HG03342 (cell line): Measurements from ENCODE around the gene DNAJC28.
"Not testable (repeated sequence)": the region's sequence is repeated elsewhere in the genome, so short reads cannot be mapped to it uniquely, and the experiment has no call there.

Experiments used
- ATAC-seq: cut with Tn5 transposase; IDR thresholded peaks from one replicate; pipeline ENCODE4 v1.9.1; 2021; ENCODE audit warnings: mild to moderate bottlenecking, moderate library complexity; ENCODE audit not compliant: unreplicated experiment

DNAJC28 gene, protein sequence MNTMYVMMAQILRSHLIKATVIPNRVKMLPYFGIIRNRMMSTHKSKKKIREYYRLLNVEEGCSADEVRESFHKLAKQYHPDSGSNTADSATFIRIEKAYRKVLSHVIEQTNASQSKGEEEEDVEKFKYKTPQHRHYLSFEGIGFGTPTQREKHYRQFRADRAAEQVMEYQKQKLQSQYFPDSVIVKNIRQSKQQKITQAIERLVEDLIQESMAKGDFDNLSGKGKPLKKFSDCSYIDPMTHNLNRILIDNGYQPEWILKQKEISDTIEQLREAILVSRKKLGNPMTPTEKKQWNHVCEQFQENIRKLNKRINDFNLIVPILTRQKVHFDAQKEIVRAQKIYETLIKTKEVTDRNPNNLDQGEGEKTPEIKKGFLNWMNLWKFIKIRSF

DNA sequence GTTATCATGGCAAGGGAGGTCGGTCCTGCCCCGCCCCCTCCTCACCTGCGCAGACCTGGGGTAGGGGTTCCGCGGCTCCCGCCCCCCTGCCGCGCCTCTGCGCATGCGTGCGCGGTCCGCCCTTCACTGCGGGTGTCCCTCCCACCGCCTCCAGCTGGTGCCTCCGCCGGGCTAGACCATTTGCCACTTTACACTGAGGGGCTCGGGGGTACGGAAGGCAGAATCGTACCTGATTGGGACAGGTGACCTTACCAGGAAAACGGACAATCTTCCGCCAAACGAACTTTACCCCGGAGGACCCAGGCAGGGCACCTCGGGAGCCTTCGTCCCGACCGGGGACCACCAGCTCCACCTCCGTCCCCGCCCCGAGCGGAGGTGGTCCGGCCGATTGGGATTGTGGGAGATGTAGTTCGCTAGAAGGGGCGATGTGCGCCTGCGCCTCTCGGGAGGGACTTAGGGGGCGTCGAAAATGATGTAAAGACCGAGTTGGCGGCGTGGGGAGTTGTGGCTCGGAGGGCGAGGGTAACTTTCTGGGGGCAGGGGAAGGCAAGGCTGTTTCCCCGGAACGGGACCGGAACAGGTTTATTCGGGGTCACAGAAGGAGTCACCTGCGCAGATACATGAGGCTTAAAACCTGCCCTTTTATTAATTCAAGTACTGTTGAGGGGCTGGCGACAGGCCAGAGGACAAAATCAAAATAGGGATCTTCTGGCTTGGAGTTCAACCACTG, at the start of gene DNAJC28:
Gene DNAJC28, minus strand, starts transcription at position 344 of the 730 bp plus-strand sequence. CDS start 2,323 bp downstream, outside the sequence.
- peak; percentile 96 for ATAC-seq

DNA sequence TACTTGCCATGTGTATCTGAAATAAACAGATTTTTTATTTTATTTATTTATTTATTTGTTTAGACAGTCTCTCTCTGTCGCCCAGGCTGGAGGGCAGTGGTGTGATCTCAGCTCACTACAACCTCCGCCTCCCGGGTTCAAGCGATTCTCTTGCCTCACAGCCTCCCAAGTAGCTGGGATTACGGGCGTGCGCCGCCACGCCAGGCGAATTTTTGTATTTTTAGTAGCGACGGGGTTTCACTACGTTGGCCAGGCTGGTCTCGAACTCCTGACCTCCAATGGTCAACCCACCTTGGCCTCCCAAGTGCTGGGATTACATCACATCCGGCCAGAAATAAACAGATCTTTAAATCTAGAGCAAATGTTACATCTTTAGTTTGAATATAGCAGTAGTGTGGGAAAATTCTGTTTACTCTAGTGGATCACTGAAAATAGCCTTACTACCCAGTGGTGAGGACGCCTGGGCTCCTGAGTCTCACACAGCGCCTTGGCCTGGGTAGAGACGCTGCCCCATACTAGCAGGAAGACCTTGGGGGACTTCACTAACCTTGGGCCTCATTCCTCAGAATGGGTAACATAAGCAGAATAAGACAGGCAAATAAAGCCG, 49.7 kb upstream of the DNAJC28 start:
- ATAC-seq, result no peak

DNA sequence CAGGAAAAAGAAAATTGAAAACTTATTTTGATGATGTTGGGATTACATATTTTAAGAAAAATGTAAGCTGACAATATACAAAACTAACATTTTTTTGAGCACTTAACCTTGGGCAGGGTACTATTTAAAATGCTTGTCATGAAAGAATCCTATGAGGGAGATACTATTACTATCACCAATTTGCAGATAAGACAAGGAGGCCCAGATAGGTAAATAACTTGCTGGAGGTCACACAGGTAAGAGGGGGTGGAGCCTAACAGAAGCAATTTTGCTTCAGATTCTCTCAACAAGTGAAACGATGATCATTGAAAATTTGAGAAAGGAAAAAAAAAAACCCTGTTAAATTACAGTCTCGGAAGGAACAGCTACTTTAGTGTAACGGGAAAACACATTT, 49.2 kb upstream of the DNAJC28 start:
- no peak for ATAC-seq

DNA sequence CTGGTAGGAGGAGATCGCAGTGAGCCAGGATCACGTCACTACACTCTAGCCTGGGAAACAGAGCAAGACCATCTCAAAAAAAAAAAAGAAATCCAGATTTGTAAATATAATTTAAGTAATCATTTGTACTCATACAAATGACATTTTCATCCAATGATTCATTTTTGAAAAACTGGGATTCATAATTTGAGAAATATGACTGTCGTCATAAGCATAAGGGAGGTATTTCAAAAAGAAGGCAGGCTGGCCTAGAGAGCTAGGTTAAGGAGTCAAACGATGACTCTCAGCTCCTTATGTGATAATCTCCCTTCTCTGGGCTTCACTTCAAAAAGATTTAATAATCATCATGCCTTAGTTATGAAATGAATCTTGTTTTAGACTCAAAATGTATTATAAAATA, 48.1 kb upstream of the DNAJC28 start:
- no peak for ATAC-seq

DNA sequence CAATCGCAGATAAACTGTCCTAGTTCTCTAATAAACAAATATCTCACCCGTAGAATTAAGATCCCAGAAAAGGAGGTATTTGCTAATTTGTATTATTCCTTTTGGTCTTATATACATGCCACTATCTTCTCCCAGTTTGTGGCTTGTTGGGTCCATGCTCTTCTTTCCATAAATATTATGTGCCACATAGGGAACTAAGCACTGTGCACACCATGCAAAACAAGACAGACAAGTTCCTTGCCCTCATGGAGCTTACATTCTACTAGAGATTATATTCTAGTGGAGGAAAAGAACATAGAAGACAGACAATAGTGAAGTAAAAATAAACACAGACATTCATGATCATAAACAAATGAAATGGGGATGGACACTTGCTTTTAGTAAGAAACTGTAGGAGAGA, 45.7 kb upstream of the DNAJC28 start:
- no peak for ATAC-seq

DNA sequence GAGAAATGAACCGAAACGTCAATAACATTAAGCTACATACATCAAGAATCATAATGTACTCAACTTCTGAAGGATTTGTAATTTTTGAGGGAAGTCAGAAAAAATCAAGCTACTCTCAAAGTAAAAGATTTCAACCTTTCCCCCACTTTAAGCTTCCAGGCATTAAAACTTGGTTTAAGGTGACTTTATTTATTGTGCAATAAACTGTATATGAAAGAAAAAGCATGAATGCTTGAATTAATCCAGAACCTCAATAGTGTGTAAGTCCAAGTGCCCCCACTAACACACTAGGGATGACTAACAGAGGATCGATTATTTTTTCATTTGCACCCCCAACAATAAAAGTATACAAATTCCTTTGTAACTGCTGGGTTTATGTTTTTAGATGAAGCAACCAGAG, 39.5 kb upstream of the DNAJC28 start:
- no peak for ATAC-seq

DNA sequence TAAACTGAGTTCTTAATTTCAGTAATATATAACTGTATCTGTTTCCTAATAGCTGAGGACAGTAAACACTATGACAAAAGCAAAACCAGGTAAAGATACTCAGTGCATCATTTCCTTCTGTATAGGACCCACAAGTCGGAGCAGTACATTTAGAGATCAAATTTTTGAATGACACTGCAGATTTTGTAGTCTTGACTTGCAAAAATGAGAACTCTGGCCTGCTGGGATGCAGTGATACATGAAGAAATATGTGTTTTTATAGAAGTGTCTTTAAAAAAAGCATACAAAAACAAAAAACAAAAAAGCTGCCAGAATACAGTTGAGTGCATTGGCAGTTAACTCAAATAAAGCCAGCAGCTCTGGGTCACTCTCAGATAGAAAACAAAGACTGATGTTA, 31.4 kb upstream of the DNAJC28 start:
- ATAC-seq, result no peak

DNA sequence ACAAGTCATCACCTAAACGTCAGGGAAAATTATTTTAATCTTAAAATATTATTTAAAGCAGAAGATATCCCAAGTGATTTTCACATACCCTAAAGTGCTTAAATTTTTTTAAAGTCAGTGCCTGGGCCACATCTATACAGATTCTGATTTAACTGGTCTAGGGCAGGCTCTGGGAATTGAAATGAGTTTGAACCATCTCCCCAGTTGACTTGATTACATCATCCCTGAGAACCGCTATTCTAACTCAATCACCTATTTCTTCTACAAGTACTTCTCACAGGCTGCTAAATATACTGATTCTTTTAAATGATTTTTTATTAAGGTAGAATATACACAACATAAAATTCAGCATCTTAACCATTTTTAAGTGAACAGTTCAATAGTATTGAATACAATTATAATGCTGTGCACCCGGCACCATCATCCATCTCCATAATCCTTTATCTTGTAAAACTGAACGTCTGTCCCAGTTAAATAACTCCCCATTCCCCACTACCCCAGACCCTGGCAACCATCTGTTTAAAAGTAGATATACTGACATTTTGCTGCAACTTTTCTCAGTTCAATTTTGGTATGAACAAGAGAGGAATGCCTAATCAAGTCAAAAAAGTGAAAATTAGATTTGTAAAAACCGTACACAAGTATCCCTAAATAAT, 30.9 kb upstream of the DNAJC28 start:
- ATAC-seq, result no peak

DNA sequence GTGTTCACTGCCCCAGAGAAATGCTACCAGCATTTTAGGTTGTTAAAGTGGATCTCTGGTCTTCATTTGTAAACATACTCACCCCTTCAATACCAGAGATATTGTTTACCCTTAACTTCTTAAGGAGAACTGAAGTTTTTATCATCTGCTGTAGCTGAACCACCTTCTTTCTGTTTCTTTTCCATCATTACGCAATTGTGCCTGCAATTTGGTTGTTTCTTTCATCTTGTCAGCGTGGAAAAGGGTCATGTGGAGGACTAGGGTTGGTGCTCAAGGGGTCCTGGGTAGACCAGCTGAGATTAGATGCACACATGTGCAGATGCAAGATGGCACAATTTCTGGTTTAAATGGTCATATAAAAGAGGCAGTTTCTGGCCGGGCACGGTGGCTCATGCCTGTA, 27.4 kb upstream of the DNAJC28 start:
- ATAC-seq, result no peak

DNA sequence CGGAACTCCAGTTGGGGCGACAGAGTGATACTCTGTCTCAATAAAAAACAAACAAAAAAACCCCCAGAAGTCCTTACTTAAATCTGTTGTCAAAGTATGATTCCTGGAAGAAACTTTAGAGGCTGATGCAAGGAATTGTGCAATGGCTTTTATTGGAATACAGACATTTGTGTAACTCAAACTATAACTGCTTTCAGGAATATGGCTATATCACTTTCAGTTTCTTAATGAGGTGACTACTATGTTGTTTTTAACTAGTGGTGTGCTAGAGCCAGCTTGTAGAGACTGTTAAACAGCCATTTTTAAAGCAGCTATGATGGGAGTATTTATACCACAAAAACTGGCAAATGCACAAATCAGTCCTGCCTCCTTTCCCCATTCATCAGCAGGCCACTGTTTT, 22.7 kb upstream of the DNAJC28 start:
- no peak for ATAC-seq

DNA sequence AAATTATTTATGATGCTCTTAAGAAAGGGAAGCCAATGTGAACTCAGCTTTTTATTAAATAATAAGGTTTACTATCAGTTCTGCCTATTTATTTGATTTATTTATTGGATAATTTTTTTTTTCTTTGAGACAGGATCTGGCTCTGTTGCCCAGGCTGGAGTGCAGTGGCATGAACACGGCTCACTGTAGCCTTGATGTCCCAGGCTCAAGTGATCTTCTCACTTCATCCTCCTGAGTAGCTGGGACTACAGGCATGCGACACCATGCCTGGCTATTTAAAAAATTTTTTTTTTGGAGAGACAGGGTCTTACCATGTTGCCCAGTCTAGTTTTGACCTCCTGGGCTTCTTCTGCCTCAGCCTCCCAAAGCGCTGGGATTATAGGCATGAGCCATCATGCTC, 21.0 kb upstream of the DNAJC28 start:
- no peak for ATAC-seq

DNA sequence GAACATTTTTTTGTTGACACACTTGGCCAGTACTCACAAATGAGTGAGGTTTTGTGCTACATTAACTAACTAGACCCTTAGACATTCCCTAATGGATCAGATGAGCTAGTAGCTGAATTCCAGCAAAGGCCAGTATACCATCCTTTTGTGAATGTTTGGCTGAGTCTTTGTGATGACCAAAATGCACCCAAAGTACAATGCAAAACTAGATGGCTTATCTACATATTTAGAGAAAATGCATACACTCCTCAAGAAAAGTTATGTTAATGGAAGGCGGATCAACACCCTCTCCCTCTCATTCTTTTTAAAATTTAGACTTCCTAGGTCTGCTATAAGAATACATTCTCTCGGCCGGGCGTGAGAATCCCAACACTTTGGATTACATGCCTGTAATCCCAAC, 20.1 kb upstream of the DNAJC28 start:
- no peak for ATAC-seq

DNA sequence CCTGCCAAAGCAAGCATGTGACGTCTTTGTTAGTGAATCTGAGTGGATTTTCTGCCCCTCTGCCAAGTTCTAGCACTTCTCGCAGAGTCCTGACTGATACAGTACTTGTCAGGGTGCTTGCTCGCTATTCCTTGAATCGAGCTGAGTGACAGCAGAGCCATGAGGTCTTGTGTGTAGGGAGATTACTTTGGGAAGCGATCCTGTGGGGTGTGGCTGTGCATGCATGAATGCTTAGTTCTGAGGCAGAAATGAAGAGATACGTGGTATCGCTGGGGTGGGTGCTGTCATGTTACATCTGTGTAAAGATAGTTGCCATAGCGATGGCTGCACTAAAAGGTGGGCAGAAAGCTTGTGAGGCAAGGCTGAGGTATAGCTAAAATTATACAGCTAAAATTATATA, 19.3 kb upstream of the DNAJC28 start:
- ATAC-seq, result no peak

DNA sequence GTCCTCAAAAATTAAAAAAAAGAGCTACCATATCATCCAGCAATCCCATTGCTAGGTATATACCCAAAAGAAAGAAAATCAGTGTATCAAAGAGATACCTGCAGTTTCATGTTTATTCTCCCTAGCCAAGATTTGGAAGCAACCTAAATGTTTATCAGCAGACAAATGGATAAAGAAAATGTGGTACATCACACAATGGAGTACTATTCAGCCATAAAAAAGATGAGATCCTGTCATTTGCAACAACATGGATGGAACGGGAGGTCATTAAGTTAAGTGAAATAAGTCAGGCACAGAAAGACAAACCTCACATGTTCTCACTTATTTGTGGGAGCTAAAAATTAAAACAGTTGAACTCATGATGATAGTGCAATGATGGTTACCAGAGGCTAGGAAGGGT, 15.5 kb upstream of the DNAJC28 start:
- ATAC-seq, result not testable (repeated sequence)

DNA sequence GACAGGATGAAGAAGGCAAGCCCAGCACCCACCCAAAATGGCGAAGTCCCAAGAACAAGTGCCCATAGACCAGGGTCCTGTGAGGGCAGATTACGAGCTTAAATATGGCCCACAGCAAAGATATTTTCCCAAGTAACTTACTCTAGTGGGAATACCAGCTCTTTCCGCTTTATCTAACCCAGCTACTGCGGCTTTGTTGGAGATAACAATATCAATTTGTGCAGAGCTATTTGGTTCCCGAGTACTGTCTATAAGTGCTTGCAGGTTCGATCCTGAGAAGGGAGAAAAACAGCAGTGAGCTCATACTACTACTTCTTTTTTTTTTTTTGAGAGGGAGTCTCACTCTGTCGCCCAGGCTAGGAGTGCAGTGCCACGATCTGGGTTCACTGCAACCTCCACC, 14.3 kb upstream of the DNAJC28 start:
- ATAC-seq, result no peak

DNA sequence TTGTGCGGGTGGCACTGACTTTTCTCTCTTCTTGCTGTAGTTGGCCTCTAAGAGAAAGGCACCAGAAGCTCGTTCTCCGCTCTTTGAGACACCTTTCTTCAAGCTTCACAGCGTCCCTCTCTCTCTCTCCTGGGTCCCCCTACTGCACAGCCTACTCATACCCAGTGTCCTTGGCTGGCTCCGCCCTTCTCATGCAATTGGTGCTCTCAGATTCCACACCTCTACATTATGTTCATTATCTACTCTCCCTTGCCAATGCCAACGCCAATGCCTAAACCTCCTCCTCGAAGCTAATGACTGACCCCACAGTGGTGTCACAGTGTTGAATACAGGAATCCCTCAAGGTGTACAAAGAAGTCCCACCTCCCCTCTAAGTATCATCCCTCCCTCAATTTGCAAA, 4.8 kb upstream of the DNAJC28 start:
- ATAC-seq, result no peak

DNA sequence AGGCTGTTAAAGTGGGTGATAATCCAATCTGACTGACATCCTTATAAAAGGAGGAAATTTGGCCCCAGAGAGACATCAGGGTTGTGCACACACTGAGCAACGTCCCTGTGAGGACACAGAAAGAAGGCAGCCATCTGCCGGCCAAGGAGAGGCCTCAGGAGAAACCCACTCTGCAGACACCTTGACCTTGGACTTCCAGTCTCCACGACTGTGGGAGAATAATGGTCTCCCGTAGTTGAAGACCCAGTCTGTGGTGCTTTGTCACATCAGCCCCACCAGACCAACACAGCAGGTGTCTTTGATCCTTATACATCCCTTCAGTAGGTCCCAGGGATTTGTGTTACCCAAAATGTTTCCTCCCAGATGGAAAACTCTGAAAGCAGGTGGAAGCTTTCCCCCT, 4.2 kb upstream of the DNAJC28 start:
- ATAC-seq, result no peak

DNA sequence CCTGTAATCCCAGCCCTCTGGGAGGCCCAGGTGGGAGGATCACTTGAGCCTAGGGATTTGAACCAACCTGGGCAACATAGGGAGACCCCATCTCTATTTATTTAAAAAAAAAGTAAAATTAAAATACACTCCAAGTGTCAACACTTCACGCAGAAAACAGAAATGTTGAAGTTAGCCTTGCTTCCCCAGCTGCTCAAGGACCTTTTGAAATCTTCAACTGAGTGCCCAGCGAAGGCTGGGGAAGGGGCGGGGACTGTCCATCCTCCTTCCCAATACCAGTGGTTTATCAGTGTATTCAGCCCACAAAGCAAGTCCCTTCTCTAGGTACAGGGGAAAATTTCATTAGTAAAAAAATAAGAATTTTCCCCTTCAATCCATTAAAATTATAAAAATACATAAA, 2.2 kb upstream of the DNAJC28 start:
- no peak for ATAC-seq

DNA sequence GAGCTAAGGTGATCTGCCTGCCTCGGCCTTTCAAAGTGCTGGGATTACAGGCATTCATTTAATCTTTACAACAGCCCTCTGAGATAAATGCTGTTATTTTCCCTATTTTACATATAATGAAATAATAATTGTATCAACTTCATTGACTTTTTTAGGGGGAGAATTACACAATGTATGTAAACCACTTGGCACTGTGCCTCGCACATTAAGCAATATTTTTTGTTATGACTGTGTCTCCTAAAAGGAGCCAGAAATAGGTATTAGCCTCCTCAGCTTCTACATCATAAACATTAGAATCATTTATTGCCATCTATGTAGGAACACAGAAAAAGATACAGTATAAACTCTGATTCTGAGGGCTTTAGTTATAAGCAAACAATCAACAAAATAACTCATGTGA, 1.1 kb upstream of the DNAJC28 start:
- ATAC-seq, result no peak

DNA sequence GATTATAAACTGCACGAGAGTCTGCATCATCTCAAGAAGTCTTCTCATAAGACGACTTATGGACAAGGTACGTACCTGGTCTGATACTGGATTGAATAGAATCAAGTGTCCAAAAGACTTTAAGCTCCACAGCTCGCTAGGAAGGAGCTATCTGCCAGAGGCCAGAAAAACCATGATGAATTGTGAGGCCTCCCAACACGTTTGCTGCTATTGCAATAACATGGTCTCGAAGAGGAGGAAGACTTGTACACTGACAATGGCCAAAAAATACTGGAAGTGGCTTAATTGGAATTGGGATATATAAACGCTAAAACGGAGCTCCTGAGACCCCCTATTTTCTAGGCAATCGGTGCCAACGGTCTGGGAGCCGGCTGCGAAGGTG, 534 bp downstream of the DNAJC28 start:
- ATAC-seq, result no peak

DNA sequence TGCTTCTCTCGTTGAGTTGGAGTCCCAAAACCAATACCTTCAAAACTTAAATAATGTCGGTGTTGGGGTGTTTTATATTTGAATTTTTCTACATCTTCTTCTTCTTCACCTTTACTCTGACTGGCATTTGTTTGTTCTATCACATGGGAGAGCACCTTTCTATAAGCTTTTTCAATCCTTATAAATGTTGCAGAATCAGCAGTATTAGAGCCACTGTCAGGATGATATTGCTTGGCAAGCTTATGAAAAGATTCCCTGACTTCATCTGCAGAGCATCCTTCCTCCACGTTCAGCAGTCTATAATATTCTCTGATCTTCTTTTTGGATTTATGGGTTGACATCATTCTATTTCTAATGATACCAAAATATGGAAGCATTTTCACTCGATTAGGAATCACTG, 2.6 kb downstream of the DNAJC28 start:
- ATAC-seq, result no peak

DNA sequence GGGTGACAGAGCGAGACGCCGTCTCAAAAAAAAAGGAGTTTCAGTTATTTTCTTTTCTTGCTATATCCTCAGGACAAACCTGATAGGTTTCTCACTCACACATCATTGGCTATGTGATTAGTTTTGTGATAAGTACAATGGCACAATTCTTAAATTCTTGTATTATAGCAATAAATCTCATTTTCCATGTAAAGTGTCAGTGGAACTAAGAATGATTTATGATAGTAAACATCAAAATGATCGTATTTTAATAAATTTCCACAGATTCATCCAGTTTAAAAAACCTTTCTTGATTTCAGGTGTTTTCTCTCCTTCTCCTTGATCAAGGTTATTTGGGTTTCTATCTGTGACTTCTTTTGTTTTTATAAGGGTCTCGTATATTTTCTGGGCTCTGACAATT, 3.5 kb downstream of the DNAJC28 start:
- ATAC-seq, result no peak
